PC-9 (cell line): ENCODE data around the gene PRKCB. TPM values are rescaled to one million over a fixed set of nuclear protein-coding genes. Genes with fewer than 3 reads are reported as not detected.

Experiments
- BruUV-seq: library from RNA; stranded (reverse); fragments of 400-500 nt; replicated peaks from 2 replicates; lab custom pipeline; 2021; lab: Mats Ljungman, UMichigan
- CTCF ChIA-PET: fragments of 300-600 bp; sonication (Branson Sonifier 250); formaldehyde crosslinking; loops from one replicate; lab custom pipeline; 2022; ENCODE audit warnings: antibody characterized with exemption; lab: Charles Lee
- POLR2A ChIA-PET: fragments of 300-600 bp; sonication (Branson Sonifier 250); formaldehyde crosslinking; loops from one replicate; lab custom pipeline; 2022; ENCODE audit warnings: antibody characterized with exemption; ENCODE audit not compliant: unreplicated experiment; lab: Charles Lee
- DNase-seq, 2 experiments: peaks; one replicate each; pipeline versions ENCODE4 v3.0.0 to v3.0.0-alpha.2; 2015 to 2022; ENCODE audit warnings: mixed read lengths in 1 of 2
- H2AFZ ChIP-seq: fragments of 200-600 bp; sonication (generic); 2 replicates; pipeline ENCODE4 v1.8.1; 2017; ENCODE audit warnings: antibody characterized with exemption
- H3F3A ChIP-seq: fragments of 200-600 bp; sonication (generic); 2 replicates; pipeline ENCODE4 v1.8.1; 2017; ENCODE audit warnings: antibody characterized with exemption, mild to moderate bottlenecking, low read depth; ENCODE audit not compliant: insufficient read depth
- H3K27ac ChIP-seq: fragments of 200-600 bp; sonication (generic); 2 replicates; pipeline ENCODE4 v1.6.1; 2016; ENCODE audit warnings: mixed run types
- H3K27me3 ChIP-seq: fragments of 200-600 bp; sonication (generic); 2 replicates; pipeline ENCODE4 v1.6.1; 2016; ENCODE audit warnings: low read depth, mixed run types; ENCODE audit not compliant: insufficient read depth
- H3K36me3 ChIP-seq: fragments of 200-600 bp; sonication (generic); 2 replicates; pipeline ENCODE4 v1.6.1; 2016; ENCODE audit warnings: low read depth, mixed run types
- H3K4me1 ChIP-seq: fragments of 200-600 bp; sonication (generic); replicated peaks from 2 replicates; pipeline ENCODE4 v1.6.1; 2016; ENCODE audit warnings: mixed run types; ENCODE audit not compliant: insufficient read depth
- H3K4me2 ChIP-seq: fragments of 200-600 bp; sonication (generic); 2 replicates; pipeline ENCODE4 v1.6.1; 2017; ENCODE audit warnings: mixed run types
- H3K4me3 ChIP-seq: fragments of 200-600 bp; sonication (generic); 2 replicates; pipeline ENCODE4 v1.6.1; 2016; ENCODE audit warnings: mixed run types
- H3K79me2 ChIP-seq: fragments of 200-600 bp; sonication (generic); 2 replicates; pipeline ENCODE4 v1.6.1; 2017; ENCODE audit warnings: low read depth, mixed run types
- H3K9me2 ChIP-seq: fragments of 200-600 bp; sonication (generic); 2 replicates; pipeline ENCODE4 v1.8.1; 2017; ENCODE audit warnings: mild to moderate bottlenecking; ENCODE audit not compliant: insufficient read depth
- H3K9me3 ChIP-seq: fragments of 200-600 bp; sonication (generic); 2 replicates; pipeline ENCODE4 v1.8.1; 2016; ENCODE audit warnings: low read depth; ENCODE audit not compliant: insufficient read depth
- H4K20me1 ChIP-seq: fragments of 200-600 bp; sonication (generic); 2 replicates; pipeline ENCODE4 v1.8.1; 2017; ENCODE audit not compliant: insufficient read depth
- CTCF ChIP-seq: fragments of 200-600 bp; sonication (generic); conservative IDR thresholded peaks from 2 replicates; pipeline ENCODE4 v1.6.1; 2017; ENCODE audit warnings: mixed run types, antibody characterized with exemption, mild to moderate bottlenecking, moderate library complexity
- EZH2 ChIP-seq: fragments of 200-600 bp; sonication (generic); IDR thresholded peaks from 2 replicates; pipeline ENCODE4 v1.8.0; 2017; ENCODE audit warnings: antibody characterized with exemption, low read depth
- intact Hi-C: fragments of 100-400 bp; cut with micrococcal nuclease; formaldehyde crosslinking; loops from one replicate; pipeline ENCODE4 v1.10.0; 2022; ENCODE audit not compliant: unreplicated experiment
- total RNA-seq: library from RNA; stranded (reverse); gene quantifications from 2 replicates; pipeline ENCODE4 v1.2.3, GENCODE V29; 2021

The PRKCB gene
- total RNA-seq, 1 experiment from 2014 or later = not detected

- BruUV-seq = no TSS peak
- POLR2A ChIA-PET = no interaction called here
These were observed 71.7 kb downstream of the PRKCB start for GRCh38 chr16:23907457-23907902.

GRCh38 chr16:23907903-23908302 is 72.1 kb downstream of the PRKCB start:
- H3F3A ChIP-seq = no peaks in the 10 kb centered on the region
- no TSS peak for BruUV-seq
- POLR2A ChIA-PET = no interaction called here
- H3K9me2 ChIP-seq = no peaks in the 10 kb centered on the region
- no peaks in the 10 kb centered on the region for H3K4me1 ChIP-seq
- H2AFZ ChIP-seq = no peak overlapping the region
- H3K9me3 ChIP-seq = no peaks in the 10 kb centered on the region
- H3K79me2 ChIP-seq = no peaks in the 10 kb centered on the region
- H3K4me2 ChIP-seq = no peak overlapping the region
- intact Hi-C loops = no loop called here
- no peak overlapping the region for H3K4me3 ChIP-seq
- CTCF ChIA-PET = no interaction called here
- H3K27me3 ChIP-seq = peaks cover 29% of the 10 kb centered on the region; the same call in 1 of the 2 replicates
- H3K27ac ChIP-seq = no peak overlapping the region
- DNase-seq = no peak
- H3K36me3 ChIP-seq = no peaks in the 10 kb centered on the region
- H4K20me1 ChIP-seq = no peaks in the 10 kb centered on the region
- TF ChIP-seq CTCF (no peak), EZH2 (no peak)

More at GRCh38 chr16:23907457-23907902, 71.7 kb downstream of the PRKCB start:
- peaks cover 29% of the 10 kb centered on the region; the same call in 1 of the 2 replicates for H3K27me3 ChIP-seq
- H3K27ac ChIP-seq = no peak overlapping the region
- H2AFZ ChIP-seq = no peak overlapping the region
- no peaks in the 10 kb centered on the region for H3F3A ChIP-seq
- H3K4me2 ChIP-seq = no peak overlapping the region
- H3K36me3 ChIP-seq = no peaks in the 10 kb centered on the region
- H4K20me1 ChIP-seq = no peaks in the 10 kb centered on the region
- no peak for TF ChIP-seq EZH2
- TF ChIP-seq CTCF = no peak
- H3K4me3 ChIP-seq = no peak overlapping the region
- no peaks in the 10 kb centered on the region for H3K9me3 ChIP-seq
- H3K4me1 ChIP-seq = no peaks in the 10 kb centered on the region
- no peaks in the 10 kb centered on the region for H3K79me2 ChIP-seq
- intact Hi-C loops = no loop called here
- H3K9me2 ChIP-seq = no peaks in the 10 kb centered on the region
- CTCF ChIA-PET = no interaction called here
- DNase-seq = no peak

GRCh38 chr16:23908790-23909189 is 73.0 kb downstream of the PRKCB start:
- no peaks in the 10 kb centered on the region for H3K36me3 ChIP-seq
- no peak overlapping the region for H2AFZ ChIP-seq
- no peaks in the 10 kb centered on the region for H3K79me2 ChIP-seq
- intact Hi-C loops = no loop called here
- POLR2A ChIA-PET = no interaction called here
- CTCF ChIA-PET = no interaction called here
- H4K20me1 ChIP-seq = no peaks in the 10 kb centered on the region
- peaks cover 26% of the 10 kb centered on the region; the same call in 1 of the 2 replicates for H3K27me3 ChIP-seq
- no peak overlapping the region for H3K4me3 ChIP-seq
- TF ChIP-seq CTCF (no peak), EZH2 (no peak)
- no peak overlapping the region for H3K4me2 ChIP-seq
- no peak overlapping the region for H3K27ac ChIP-seq
- H3K4me1 ChIP-seq = no peaks in the 10 kb centered on the region
- BruUV-seq = no TSS peak
- H3K9me3 ChIP-seq = no peaks in the 10 kb centered on the region
- DNase-seq = no peak
- no peaks in the 10 kb centered on the region for H3F3A ChIP-seq
- no peaks in the 10 kb centered on the region for H3K9me2 ChIP-seq
